ENCODE measurements around the gene OR2J1.
"Not testable (repeated sequence)": the region's sequence is repeated elsewhere in the genome, so short reads cannot be mapped to it uniquely, and the experiment has no call there.

OR2J1 gene

DNA sequence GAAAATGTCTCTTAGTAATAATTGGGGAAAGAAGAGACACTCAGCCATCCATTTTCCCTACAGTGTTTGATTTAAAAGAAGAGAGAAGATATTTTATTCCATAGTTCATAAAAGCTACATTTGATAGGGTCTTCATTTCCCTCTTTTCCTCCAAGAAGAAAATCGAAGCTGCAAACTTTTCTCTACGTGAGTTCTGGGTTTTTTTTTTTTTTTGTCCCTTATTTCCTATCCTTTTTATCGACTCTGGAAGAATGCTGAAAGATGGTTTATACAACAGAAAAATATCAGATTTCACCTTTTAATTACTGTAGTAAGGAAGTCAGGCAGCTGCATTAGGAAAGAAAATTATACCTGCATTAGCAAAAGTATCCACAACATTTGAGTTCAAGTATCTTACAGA lies at the start of gene OR2J1:
TSS of gene OR2J1 (plus strand) at position 301 of the 400 bp plus-strand sequence. CDS start 1,453 bp downstream, outside the sequence.
- DNase-seq (ENCODE audit: low spot score), result no peak

DNA sequence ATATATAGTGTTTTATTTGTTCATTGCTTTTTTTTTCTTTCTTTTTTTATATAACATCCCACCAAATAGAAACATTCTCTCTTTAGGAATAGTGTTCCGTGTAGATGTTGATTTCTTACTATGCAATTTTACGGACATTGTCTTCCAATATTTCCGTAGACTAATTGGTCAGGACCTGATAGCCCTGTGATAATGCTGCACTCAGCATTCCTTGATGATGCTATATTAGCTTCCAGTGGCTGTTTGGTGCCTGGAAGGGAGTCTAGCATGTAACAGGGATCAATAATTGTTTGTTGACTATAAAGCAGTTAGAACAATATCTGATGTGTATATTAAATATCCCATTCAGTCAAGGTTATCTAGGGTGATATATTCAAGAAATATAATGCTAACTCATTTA lies 47.6 kb upstream of the OR2J1 start:
- no peak for DNase-seq (ENCODE audit: low spot score)

DNA sequence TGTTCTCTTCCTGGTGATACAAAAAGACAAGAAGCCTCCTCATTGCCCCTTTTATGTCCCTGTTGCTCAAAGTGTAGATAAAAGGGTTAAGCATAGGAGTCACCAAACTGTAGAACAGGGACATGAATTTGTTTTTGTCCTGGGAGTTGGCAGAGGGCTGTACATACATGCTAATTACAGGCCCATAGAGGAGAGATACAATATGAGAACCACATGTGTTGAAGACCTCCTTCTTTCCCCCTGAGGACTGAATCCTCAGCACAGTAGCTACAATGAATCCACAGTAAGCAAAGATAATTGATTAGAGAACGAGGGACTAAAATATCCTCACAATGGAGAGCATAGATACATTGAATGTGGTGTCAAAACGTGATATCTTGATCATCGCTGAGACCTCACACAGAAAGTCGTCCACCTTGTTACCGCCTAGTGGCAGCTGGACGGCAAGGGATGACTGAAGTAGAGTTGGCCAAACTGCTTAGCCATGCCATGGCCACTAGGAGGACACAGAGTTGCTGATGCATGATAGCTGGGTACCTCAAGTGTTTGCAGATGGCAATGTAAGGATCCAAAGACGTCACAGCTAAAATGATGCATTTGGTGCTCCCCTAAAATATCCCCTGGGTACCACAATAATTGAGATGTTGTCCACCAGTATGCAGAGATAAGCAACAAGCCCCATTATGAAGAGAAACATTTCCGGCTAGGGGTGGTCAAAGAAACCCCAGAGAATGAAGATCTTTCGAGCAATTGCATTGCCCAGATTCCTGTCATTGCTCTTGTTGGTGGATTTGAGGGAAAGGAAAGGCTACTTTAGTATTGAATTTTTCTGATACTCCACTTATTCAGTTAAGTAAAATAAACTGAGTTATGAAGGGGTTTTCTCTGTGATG lies 27.2 kb upstream of the OR2J1 start:
- DNase-seq (ENCODE audit: low spot score), result peak; percentile 41

DNA sequence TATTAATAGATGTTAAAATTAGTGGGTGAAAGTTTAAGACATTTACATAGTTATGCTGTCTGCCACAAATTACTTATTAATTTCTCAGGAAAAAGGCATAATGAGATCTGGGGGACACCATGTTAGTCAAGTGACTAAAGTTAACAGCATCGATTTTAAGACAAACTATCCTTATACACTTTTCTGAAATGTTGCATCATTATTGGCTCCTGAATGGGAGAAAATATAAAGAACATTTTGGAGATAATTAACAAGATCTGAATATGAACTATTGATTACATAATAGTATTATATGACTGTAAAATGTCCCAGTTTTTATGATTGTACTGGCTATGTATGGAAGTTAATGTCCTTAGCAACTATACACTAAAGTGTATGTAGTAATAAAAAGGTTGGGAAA lies 20.1 kb upstream of the OR2J1 start:
- no peak for DNase-seq (ENCODE audit: low spot score)

DNA sequence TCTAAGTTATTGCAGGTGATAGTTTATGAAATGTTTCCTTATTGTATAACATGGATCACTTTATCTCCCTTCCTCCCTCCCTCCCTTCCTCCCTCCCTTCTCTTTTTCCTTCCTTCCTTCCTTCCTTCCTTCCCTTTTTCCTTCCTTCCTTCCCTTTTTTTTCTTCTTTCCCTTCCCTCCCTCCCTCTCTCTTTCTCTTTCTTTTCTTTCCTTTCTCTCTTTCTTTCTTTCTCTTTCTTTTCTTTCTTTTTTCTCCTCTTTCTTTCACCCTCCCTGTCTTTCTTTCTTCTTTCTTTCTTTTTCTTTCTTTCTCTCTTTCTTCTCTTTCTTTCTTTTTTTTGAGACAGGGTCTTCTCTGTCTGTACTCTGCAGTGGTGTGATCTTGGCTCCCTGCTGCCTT lies 18.0 kb upstream of the OR2J1 start:
- DNase-seq (ENCODE audit: low spot score), result no peak

DNA sequence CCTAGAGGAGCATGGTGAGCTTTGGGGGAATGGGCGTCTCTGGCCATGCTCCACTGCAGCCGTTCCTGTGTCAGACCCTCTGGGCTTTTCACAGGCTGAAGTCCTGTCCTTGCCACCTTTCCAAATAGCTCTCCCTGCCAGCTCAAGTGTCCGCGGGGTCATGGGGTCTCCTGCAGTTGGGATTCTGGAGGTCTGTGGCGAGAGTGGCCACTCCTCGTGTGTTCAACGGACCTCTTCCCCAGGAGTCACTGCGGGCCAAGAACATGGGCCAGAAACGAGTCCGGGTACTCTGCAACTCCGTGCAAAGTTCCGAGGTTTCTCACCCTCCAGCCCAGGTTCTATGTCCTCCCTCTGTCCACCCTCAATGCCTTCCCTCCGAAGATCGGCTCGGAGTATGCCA lies 16.8 kb upstream of the OR2J1 start:
- no peak for DNase-seq (ENCODE audit: low spot score)

DNA sequence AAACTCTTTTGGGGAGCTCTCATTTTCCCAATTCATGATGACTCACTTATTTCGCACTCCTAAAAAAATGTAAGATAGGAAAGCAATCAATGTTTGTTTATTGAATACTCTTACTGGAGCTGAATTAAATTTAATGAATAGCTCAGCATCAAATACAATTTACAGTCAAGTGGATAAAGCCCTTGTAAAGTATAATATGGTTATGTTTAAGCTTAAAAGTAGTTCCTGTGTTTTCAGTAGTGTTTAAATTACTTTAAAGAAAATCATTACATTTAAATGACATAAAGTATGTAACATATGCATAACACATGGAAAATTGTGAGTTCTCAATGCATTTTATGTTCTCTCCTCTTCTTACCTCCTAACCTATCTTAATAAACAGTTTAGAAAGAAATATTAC lies 12.1 kb upstream of the OR2J1 start, which contains the start of gene OR2B3:
TSS of gene OR2B3 (minus strand) at position 101 of the 400 bp plus-strand sequence. CDS start at position 36, 65 bp downstream.
- no peak for DNase-seq (ENCODE audit: low spot score)

DNA sequence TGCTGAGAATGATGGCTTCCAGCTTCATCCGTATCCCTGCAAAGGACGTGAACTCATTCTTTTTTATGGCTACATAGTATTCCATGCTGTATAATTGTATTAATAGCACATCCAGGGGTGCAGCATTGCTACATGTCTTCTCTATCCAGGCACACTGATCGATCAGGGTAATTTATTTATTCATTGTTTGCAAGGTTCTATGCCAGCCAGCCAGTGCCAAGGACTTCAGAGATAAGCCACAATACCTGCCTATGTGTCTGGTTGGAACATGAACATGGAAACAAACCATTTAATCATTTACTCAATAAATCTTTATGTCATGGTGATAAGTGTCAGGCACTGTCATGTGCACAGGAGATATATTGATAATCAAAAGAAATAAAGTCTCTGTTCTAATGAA lies 6.3 kb upstream of the OR2J1 start:
- no peak for DNase-seq (ENCODE audit: low spot score)

DNA sequence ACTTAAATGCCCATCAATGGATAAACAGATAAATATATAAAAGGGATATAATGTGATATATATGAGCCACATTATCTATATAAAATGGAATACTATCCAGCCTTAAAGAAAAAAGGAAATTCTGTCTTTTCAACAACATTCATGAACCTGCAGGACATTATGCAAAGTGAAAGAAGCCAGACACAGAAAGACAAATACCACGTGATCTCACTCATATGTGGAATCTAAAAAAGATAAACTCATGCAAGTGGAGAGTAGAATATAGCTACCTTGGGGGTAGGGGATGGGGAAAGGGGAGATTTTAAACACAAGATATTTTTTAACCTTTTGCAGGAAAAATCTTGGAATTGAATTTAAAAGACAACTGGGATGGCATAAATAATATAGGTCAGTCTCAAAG lies 1.5 kb upstream of the OR2J1 start:
- no peak for DNase-seq (ENCODE audit: low spot score)

DNA sequence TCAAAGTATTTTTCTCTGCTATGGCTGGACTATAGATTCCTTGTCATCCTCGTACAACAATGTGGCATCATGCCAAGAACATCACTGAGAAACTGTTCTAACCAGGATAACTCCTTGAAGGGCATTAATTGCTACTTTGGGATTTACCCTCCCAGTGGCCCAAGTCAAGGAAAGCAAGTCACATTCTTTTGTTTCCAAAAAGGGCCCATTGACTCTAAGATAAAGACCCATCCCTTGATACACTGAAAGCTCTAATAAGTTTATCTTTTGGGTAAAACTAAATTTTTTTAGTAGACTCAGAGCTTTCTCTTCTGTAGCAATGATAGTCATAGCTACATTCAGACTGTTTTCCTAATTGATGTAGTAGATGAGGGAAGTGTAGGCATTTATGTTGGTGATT lies 8.5 kb downstream of the OR2J1 start, which contains the start of gene OR2J3:
TSS of gene OR2J3 (plus strand) at position 301 of the 400 bp plus-strand sequence. CDS start 3,833 bp downstream, outside the sequence.
- no peak for DNase-seq (ENCODE audit: low spot score)

DNA sequence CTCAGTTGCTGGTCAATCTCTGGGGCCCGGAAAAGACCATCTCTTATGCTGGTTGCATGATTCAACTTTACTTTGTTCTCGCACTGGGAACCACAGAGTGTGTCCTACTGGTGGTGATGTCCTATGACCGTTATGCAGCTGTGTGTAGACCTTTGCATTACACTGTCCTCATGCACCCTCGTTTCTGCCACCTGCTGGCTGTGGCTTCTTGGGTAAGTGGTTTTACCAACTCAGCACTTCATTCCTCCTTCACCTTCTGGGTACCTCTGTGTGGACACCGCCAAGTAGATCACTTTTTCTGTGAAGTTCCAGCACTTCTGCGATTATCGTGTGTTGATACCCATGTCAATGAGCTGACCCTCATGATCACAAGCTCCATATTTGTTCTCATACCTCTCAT lies 12.8 kb downstream of the OR2J1 start:
- no peak for DNase-seq (ENCODE audit: low spot score)

DNA sequence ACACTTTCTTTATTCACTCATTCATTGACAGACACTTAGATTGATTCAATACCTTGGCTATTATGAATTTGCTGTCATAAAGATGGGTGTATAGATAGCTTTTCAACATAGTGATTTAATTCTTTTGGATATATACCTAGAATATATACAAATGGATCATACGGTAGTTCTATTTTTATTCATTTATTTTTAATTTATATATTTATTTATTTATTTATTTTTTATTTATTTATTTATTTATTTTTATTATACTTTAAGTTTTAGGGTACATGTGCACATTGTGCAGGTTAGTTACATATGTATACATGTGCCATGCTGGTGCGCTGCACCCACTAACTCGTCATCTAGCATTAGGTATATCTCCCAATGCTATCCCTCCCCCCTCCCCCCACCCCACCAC lies 15.7 kb downstream of the OR2J1 start:
- not testable (repeated sequence) for DNase-seq (ENCODE audit: low spot score)

DNA sequence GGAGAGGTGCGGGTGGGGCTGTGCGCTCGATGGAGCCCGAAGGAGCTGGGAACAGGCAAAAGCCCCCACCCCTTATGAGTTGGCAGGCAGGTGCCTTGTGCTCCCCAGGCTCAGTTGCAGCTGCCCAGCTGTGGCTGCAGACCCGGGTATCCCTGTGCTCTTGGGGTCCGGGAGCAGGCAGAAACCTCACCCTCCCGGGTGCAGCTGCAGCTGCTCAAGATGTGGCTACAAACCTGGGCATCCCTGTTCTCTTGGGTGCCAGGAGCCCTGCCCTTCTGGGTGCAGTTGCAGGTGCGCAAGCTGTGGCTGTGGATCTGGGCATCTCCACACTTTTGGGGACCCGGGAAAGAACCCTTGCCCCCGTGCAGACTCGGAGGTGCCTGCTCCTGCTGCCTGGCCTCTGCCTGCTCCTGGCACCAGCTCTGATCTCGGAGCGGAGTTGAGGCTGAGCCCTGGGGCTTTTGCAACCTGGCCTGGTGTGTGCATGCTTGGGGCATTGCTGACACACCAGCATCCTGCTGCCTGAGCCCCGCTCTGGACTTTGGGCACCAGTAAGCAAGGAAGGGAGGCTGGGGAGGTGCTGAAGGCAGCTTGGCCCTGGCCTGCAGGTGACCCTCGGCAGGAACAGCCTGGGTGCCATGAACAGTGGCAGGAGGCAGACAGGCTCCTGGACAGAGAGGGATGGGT lies 30.2 kb downstream of the OR2J1 start:
- DNase-seq (ENCODE audit: low spot score), result no peak

DNA sequence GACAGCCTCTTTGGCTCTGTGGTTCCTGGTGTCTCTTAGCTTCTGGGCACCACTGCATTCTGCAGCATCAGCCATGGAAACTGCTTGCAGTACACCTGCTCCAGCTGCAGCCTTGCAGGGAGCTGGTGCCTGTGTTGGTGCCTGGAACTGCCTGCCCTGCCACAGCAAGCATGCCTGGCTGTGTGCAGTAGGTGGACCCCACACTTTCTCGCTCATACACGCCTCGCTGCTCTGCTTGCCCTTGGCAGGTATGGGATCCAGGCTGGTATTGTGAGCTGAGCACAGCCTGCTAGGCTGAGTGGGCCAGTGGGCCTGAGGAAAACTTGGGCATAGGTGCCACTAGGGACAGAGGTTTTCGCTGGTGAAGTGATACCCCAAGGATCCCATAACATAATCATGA lies 31.4 kb downstream of the OR2J1 start:
- DNase-seq (ENCODE audit: low spot score), result no peak

DNA sequence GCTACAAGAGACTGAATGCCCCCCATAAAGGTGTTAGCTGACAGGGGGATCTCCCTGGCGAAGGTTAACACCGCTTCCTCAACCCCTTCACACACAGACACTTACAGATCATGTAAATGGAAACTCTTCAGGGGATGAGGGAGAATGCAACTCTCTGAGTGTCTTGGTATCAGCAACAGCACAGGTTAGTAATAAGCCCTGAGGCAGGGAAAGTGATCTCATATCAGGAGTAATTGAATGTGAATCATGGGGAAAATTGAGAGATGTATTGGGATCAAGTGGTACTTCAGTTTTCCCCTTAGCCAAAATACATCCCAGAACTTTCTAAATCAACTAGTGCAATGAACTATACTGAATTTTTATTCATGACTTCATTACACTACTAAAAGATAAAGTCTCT lies 32.4 kb downstream of the OR2J1 start:
- DNase-seq (ENCODE audit: low spot score), result no peak

DNA sequence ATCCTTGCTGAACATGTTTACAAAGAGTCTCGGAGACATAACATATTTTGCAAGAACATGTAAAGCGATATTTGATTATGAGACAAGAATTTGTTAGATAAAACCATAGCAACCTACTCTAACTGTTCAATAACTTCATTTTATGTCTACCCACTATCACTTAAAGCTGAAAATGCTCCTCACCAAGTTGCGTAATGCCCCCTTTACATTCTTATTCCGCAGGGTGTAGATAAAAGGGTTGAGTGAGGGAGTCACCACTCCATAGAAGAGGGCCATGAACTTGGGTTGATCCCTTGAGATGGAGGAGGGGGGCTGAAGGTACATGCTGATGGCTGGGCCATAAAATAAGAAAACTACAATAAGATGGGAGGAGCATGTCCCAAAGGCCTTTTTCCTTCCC lies 38.4 kb downstream of the OR2J1 start:
- no peak for DNase-seq (ENCODE audit: low spot score)

DNA sequence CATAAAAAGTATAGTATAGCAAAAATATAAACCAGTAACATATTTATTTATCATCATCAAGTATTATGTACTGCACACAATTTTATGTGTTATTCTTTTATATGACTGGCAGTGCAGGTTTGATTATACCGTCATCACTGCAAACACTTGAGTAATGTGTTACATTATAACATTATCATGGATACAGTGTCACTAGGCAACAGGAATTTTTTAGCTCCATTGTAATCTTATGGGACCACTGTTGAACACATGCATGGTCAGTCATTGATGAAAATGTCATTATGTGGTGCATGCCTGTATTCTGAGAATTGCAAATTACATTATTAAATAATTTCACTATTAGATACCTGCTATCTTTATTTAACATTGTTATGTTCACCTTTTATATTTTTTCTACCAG lies 42.3 kb downstream of the OR2J1 start:
- DNase-seq (ENCODE audit: low spot score), result no peak

DNA sequence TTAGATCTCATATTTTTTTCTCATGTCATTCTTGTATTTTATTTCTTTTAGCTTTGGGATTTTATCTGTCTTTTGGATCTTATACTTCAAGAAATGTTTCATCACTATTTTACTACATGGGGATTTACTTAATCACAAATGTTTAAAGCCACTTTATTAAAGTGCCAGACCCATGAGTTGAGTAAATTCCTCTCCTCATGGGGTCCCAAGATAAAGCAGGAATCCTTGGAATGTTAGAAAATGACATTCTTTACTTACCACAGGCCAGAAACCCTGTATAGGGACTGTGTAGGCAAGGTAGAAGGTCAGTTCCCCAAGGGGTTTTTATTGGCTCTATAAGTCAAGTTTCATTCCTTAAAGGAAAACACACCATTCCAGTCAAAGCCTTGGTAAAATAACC lies 43.0 kb downstream of the OR2J1 start:
- peak; percentile 23 for DNase-seq (ENCODE audit: low spot score)

DNA sequence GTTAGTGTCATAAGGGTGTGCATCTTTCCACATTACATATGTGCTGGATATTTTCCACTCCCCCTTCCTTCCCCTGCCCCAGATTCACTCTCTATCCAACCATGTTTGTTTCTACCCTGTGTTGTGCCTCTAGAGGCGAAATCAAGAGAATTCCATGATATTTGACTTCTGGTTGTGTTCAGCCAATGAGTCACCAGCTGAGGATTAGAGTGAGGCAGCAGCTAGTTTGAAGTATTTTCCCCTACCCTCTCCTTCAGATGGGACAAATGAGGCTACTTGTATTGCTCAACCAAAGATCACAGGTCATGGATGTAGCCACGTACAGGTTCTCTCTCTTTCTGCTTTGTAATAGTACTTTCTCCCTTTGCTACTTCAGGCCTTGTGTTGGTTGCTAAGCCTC lies 46.9 kb downstream of the OR2J1 start:
- no peak for DNase-seq (ENCODE audit: low spot score)

DNA sequence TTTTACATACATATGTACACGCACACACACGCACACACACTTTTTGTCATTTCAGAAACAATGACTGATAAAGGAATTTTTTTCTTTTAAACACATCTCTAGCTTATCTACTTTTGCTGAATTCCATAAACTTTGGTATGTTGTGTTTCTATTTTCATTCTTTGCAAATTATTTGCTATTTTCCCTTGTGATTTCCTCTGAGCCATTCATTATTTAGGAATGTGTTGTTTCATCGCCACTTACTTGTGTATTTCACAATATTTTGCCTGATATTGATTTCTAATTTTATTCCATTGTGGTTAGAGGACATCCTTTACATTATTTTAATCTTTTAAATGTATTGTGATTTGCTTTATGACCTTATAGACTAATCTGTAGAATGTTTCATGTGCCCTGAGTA lies 47.8 kb downstream of the OR2J1 start:
- no peak for DNase-seq (ENCODE audit: low spot score)

DNA sequence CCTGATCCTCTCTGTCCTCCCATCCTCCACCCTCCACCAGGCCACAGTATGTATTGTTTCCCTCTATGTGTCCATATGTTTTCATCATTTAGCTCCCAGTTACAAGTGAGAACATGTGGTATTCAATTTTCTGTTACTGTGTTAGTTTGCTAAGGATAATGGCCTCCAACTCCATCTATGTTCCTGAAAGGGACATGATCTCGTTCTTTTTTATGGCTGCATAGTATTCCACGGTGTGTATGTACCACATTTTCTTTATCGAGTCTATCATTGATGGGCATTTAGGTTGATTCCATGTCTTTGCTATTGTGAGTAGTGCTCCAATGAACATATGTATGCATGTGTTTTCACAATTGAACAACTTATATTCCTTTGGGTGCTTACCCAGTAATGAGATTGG lies 50.2 kb downstream of the OR2J1 start:
- not testable (repeated sequence) for DNase-seq (ENCODE audit: low spot score)

All from LoVo (cell line).